B cell (primary cell): Measurements from ENCODE around the gene KLF3.

Experiments used
- CTCF ChIP-seq: fragments of 200-600 bp; IDR thresholded peaks from one replicate; pipeline ENCODE4 v1.8.0; 2022; ENCODE audit warnings: antibody characterized with exemption, mild to moderate bottlenecking
- EZH2 ChIP-seq: IDR thresholded peaks from 2 replicates; pipeline ENCODE4 v1.6.1; 2012; ENCODE audit warnings: borderline replicate concordance, low read depth, mild to moderate bottlenecking, moderate library complexity, low read length; ENCODE audit not compliant: insufficient read depth, poor library complexity, severe bottlenecking

- TF ChIP-seq CTCF = no peak
- TF ChIP-seq EZH2 = no peak
Observed at GRCh38 chr4:38723726-38724474, 59.9 kb downstream of the KLF3 start.
